ENCODE data around the gene GNG14.

DNA sequence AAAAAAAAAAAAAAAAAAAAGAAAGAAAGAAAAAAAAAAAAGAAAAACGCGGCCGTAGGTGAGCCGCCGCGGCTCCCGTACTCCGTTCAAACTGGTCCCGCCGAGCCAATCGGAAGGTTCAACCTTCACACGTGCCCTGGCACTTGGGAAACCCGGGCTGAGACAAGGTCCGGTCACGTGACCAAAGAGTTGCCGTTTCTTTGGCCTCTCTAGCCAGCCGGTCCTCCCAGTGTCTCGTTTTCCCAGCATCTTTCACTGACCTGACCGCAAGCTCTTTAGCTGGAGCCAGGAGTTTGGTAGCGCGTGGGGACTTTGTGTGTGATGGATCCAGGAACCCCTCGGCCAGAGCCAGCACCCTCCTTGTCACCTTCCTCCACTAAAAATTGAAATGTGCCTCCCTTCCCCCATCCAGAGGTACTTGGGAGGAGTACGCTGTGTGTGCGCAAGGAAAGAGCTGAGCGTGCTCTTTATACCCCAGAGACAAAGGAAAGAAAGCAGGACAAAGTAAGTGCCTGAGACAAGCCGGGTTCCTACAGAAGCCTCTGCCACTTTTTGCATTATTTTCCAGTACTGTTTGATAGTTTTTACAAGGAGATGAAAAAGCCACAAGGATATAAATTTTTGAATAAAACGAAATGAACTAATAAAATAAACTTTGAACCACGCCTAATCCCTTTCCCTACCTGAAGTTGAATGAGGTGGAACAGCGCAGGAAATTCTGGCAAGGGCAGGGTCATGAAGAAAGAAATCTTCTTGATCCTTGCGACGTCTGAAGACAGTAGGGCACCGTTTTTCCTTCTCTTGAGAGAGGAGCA lies 35.0 kb downstream of the GNG14 start:
- TF ChIP-seq CTCF (IDR thresholded peaks at IDR 0.05; ENCODE audit: poor library complexity), result no peak
- no peak for TF ChIP-seq EZH2 (IDR thresholded peaks at IDR 0.05; ENCODE audit: borderline replicate concordance)
- TF ChIP-seq EZH2phosphoT487 (IDR thresholded peaks at IDR 0.05; ENCODE audit: low read depth, severe bottlenecking, unreplicated experiment), result no peak

All from hepatocyte (in vitro differentiated cells).